NCI-H510A treated with DMSO at 0.1 percent for 48 hours (cell line): ENCODE results near the gene BCO1.
"Not testable (repeated sequence)": the region's sequence is repeated elsewhere in the genome, so short reads cannot be mapped to it uniquely, and the experiment has no call there.

Source experiments
- DNase-seq: peaks from one replicate; lab custom pipeline; 2025; lab: John Stamatoyannopoulos, UW

The BCO1 gene

DNA sequence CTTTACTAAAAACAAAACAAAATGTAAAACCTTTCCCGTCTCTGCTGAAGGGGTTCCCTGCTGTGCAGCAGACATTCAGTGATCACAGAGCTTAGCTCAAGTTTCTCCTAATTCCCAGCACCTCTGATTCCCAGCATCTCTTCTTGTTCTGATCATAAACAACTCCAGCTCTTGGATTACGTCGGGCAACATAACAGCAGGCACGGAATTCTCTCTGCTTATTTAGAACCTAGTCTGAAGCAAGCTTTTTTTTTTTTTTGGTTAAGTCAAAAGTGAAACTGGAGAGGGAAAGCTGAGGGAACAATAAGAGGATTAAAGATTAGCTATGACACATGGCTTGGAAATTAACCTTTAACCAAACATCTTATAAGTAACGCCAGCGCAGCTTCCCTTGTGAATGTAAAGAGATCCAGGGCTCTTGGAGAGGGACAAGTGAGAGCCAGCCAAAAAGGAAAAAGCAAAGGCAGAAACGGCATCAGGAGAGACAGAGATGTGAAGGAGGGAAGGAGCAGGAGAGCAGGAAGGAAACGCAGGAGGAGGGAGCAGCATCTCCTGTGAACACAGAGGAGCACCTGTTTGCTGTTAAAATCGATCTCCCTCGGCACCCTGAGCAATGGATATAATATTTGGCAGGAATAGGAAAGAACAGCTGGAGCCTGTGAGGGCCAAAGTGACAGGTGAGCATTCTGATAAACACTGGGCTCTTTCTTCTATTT is at the start of gene BCO1:
Gene BCO1, plus strand, starts transcription at position 394 of the 716 bp plus-strand sequence. Its CDS starts 220 bp downstream, at position 614.
- DNase-seq: peak; percentile 13

GRCh38 chr16:81189100-81189664 is 49.3 kb upstream of the BCO1 start:
- DNase-seq: no peak

DNA sequence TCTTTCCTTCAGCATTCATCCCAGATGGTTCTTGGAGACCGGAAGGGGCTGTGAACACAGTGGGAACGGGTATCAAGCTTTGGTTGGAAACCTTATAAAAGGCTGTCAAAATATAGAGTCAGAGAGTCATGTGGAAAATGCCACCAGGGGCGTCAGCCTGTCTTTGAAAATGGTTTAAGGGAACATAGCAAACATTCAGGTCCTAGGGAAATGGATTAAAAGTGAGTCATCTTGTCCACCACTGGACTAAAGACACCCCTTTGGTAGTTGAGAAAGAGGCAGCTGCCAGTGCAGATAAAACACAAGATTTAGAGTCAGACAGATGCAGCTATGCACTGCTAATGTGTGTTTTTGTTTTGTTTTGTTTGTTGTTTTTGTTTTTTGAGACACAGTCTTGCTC is 47.8 kb upstream of the BCO1 start:
- no peak for DNase-seq

DNA sequence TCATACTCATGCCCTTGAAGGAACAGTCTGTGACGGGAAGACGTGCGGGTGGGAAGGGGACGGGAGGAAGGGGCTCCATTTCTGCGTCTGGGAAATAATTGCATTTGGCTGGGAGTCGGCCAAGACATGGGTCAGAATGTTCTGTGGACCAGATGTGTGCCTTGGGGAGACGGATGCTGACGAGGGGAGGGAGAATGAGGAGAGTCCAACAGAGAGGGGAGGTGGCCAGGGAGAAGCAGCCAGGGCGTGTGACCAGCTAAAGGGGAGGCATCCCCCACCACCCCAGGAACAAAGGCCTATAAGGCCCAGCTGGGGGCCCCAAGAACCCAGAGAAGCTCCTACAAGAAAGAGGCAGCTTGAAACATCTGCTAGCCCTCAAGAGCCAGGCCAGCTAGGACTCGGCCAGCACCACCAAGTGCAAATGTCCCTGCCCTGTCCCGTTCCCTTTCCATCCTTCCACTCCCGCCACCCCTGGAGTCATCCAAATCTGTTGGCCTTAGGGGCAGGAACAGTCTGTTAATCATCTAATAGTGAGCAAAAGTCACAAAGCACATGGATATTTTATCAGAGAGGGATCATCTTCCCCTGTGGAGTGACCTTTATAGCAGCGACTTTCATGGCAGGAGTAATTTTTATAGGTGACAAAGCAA is 42.5 kb upstream of the BCO1 start:
- no peak for DNase-seq

DNA sequence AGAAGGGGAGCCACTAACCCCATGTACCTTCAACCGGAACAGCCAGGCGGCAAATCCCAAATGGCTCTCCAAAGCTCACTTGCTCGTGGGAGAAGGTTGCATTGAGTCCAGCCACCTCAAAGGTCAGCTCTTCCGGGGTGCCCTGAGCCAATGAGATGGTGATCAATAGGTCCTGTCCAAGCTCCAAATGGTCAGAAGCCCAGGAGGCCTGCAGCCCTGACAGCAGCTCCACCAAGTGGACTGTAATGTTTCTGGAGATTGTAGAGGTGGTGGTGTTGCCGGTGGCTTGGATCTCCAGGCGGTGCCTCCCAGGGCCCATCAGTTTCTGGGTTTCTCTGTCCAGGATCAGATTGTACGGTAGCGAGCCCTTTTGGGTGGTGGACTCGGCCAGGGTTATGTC is 39.9 kb upstream of the BCO1 start:
- no peak for DNase-seq

- no peak for DNase-seq
These were observed 37.2 kb upstream of the BCO1 start for GRCh38 chr16:81201267-81201666.

DNA sequence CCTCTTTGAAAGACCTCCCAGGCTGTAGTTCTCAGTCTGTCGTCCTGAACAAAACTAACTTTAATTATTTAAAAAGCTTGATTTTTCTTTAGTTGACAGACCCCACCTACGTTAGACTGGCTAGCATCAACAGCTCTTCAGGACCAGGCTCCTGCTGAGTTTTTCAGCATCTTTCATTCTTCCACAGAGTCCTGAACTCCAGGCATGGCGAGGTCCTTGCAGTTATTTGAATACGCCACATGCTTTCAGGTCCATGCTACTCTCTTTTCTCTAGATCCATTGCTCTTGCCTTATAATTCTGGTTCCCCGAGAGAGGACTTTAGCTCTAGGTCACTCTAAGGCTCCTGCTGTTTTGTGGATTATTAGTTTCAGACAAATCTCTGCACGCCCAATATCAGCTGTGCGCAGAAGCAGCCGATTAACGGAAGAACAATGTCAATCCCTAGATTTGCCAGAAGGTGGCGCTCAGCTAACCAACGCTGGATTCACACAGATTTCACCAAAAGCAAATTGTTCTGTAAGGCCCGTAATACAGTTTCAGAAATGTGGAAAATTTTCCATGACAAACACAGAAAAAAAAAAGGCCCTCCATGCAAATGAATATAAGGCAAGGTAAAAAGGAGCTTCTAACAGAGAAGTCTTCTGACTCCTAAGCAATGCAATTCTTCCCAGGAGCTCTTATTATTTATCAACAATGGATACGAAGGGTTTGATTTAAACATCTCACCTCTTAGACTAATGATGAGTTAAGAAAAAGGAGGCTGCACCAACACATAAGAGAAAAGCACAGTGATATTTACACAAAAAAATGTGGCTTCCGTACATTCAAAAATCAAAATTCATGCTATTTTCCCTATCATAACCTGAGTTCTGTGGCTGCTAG is 33.5 kb upstream of the BCO1 start:
- peak; percentile 23 for DNase-seq

DNA sequence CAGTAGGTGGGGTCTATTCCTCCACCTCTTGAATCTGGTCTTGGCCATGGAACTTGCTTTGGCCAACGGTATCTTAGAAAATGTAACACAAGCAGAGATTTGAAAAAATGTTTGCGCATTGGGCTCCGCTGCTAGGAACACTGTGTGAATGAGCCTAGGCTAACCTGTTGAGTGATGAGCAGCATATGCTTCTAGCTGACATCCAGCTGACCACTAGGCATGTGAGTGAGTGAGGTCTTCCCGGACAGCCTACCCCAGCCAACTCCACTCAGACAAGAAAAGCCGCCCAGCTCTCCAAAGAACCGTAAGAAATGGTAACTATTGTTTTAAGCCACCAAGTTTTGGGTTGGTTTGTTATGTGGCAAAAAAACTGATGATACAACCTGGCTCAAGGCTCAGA is 31.4 kb upstream of the BCO1 start:
- DNase-seq: no peak

GRCh38 chr16:81210807-81211206 is 27.7 kb upstream of the BCO1 start:
- DNase-seq: no peak

- no peak for DNase-seq
These were observed 25.5 kb upstream of the BCO1 start for GRCh38 chr16:81212830-81213465.

- peak; percentile 0 for DNase-seq
These were observed 23.7 kb upstream of the BCO1 start for GRCh38 chr16:81214745-81215166.

- DNase-seq: no peak
These were observed 22.4 kb upstream of the BCO1 start for GRCh38 chr16:81216114-81216513.

DNA sequence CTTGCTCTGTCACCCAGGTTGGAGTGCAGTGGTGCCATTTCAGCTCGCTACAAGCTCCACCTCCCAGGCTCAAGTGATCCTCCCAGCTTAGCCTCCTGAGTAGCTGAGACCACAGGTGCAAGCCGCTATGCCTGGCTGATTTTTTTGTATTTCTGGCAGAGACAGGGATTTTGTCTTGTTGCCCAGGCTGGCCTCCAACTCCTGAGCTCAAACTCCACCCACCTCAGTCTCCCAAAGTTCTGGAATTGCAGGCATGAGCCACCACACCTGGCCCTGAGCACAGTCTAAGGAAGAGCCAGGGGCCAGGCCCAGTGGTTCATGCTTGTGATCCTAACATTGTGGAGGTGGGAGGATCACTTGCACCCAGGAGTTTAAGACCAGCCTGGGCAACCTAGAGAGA is 21.8 kb upstream of the BCO1 start:
- DNase-seq: no peak

GRCh38 chr16:81219151-81219550 is 19.3 kb upstream of the BCO1 start:
- no peak for DNase-seq

DNA sequence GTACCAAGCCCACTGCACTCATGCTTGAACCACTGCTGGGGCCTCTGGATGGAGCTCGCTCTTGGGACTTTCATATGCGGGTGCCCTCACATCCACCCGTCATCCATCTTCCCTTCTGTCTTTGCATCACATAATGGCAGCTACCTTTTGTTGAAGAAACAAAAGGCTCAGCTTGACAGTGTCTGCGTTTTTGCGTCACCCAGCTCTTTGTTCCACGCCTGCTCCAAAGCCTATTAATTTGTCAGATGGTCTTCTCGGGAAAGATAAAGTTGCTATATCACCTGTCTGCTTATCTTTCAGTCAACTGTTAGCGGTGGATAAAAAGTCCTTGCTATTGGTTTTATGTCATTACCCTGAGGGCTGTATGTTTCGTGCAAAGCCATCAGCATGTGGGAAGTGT is 18.1 kb upstream of the BCO1 start:
- no peak for DNase-seq

- no peak for DNase-seq
These were observed 16.8 kb upstream of the BCO1 start for GRCh38 chr16:81221731-81222130.

DNA sequence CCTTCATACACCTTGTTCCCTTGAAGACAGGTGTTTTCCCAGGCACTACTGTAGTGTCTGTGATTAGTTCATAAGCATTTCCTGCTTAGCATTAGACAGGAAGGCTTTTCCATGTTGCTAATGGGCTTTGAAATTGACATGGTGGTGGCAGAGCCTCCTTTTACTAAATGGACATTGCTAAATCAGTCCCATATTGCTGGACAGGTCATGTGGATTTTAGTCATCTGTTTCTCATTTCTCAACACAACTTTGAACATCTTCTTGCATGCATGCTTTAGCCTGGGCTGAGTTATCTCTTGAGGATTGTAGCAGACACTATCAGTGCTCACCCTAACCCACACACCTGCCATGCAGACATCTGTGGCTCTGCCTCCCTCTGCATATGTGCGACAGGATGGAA is 13.7 kb upstream of the BCO1 start:
- no peak for DNase-seq

DNA sequence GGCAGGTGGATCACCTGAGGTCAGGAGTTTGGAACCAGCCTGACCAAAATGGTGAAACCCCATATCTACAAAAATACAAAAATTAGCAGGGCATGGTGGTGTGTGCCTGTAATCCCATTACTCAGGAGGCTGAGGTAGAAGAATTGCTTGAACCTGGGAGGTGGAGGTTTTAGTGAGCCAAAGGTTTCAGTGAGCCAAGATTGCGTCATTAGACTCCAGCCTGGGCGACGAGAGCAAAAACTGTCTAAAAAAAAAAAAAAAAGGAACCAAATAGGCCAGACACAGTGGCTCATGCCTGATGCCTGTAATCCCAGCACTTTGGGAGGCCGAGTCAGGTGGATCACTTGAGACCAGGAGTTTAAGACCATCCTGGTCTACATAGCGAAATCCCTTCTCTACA is 12.8 kb upstream of the BCO1 start:
- DNase-seq: not testable (repeated sequence)

GRCh38 chr16:81227785-81228184 is 10.7 kb upstream of the BCO1 start:
- no peak for DNase-seq

DNA sequence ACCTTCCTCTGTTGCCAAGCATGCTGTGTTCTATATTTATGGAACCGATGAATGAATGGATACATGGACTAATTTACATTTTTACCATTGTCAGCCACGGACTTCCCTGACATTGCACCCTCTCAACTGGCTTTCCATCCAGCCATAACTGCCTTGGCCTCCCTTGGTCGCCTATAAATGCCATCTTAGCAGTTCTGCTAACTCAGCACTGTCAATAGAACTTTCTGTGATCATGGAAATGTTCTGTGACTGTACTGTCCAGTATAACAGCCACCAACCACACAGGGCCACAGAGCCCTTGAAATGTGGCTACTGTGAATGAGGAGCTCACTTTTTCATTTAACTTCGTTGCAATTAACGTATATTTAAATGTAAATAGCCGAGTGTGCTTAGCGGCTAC is 8.7 kb upstream of the BCO1 start:
- no peak for DNase-seq

- DNase-seq: no peak
These were observed 7.5 kb upstream of the BCO1 start for GRCh38 chr16:81231014-81231413.
